ENCODE results near the gene PARVA.

DNA sequence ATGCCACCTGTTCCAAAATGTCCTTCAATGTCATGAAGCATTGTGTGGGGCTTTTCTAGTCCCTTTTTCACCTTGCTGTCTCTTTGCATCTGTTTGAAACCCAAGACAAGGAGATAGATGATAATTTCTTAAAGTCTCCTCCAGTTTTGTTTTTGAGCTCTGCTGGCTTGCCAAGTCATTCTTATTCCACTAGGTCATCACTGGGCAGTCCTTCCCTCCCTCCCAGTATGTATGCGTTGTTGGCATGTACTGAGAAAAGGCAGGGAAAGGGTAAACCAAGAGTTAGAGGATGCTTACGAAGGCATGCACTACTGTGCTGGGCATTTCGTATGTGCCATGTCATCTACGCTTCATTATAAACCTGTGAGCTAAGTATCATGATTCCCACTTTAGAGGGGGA lies 78.6 kb downstream of the PARVA start:
- no peak for TF ChIP-seq POLR2A (IDR thresholded peaks at IDR 0.05; ENCODE audit: extremely low read depth, insufficient read length)
- TF ChIP-seq, protein P1, sequence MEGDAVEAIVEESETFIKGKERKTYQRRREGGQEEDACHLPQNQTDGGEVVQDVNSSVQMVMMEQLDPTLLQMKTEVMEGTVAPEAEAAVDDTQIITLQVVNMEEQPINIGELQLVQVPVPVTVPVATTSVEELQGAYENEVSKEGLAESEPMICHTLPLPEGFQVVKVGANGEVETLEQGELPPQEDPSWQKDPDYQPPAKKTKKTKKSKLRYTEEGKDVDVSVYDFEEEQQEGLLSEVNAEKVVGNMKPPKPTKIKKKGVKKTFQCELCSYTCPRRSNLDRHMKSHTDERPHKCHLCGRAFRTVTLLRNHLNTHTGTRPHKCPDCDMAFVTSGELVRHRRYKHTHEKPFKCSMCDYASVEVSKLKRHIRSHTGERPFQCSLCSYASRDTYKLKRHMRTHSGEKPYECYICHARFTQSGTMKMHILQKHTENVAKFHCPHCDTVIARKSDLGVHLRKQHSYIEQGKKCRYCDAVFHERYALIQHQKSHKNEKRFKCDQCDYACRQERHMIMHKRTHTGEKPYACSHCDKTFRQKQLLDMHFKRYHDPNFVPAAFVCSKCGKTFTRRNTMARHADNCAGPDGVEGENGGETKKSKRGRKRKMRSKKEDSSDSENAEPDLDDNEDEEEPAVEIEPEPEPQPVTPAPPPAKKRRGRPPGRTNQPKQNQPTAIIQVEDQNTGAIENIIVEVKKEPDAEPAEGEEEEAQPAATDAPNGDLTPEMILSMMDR (IDR thresholded peaks at IDR 0.05; ENCODE audit: low read depth, low read length) = no peak
